ENCODE data around the gene C8B. TPM values are rescaled to one million over a fixed set of nuclear protein-coding genes. Genes with fewer than 3 reads are reported as not detected.

The C8B gene
- total RNA-seq, 1 donor from 2014 or later, result 1.2 TPM

GRCh38 chr1:56927171-56927570 is 38.6 kb downstream of the C8B start:
- Histone ChIP-seq H3K27ac (no peak overlapping the region), H3K9me3 (no peaks in the 10 kb centered on the region), H3K4me3 (no peak overlapping the region), H3K36me3 (no peaks in the 10 kb centered on the region), H3K4me1 (no peaks in the 10 kb centered on the region), H3K27me3 (ENCODE audit: low read depth) (no peaks in the 10 kb centered on the region)
- DNase-seq (no peak), ATAC-seq (no peak)
- intact Hi-C loops (cut with DNase I), result no loop called here
- TF ChIP-seq CTCF (IDR thresholded peaks at IDR 0.05), result no peak

- TF ChIP-seq CTCF (IDR thresholded peaks at IDR 0.05), result no peak
- Histone ChIP-seq H3K9me3 (no peaks in the 10 kb centered on the region), H3K36me3 (no peaks in the 10 kb centered on the region), H3K27ac (no peak overlapping the region), H3K27me3 (ENCODE audit: low read depth) (no peaks in the 10 kb centered on the region), H3K4me1 (no peaks in the 10 kb centered on the region), H3K4me3 (no peak overlapping the region)
- ATAC-seq (no peak), DNase-seq (no peak)
- intact Hi-C loops (cut with DNase I), result no loop called here
These were observed 40.6 kb downstream of the C8B start for GRCh38 chr1:56925193-56925592.

- intact Hi-C loops (cut with DNase I), result no loop called here
- no peaks in the 10 kb centered on the region for H3K27me3 ChIP-seq (ENCODE audit: low read depth)
- no peak for DNase-seq
- no peaks in the 10 kb centered on the region for H3K36me3 ChIP-seq
- no peak for TF ChIP-seq CTCF (IDR thresholded peaks at IDR 0.05)
- H3K9me3 ChIP-seq, result no peaks in the 10 kb centered on the region
- H3K4me1 ChIP-seq, result no peaks in the 10 kb centered on the region
- no peak overlapping the region for H3K27ac ChIP-seq
- H3K4me3 ChIP-seq, result no peak overlapping the region
- no peak for ATAC-seq
These were observed 41.7 kb downstream of the C8B start for GRCh38 chr1:56924116-56924515.

GRCh38 chr1:56923201-56923600 is 42.6 kb downstream of the C8B start:
- H3K27me3 ChIP-seq (ENCODE audit: low read depth), result no peaks in the 10 kb centered on the region
- no peak for TF ChIP-seq CTCF (IDR thresholded peaks at IDR 0.05)
- intact Hi-C loops (cut with DNase I), result no loop called here
- H3K27ac ChIP-seq, result no peak overlapping the region
- no peaks in the 10 kb centered on the region for H3K4me1 ChIP-seq
- H3K36me3 ChIP-seq, result no peaks in the 10 kb centered on the region
- no peak for DNase-seq
- H3K9me3 ChIP-seq, result no peaks in the 10 kb centered on the region
- ATAC-seq, result no peak
- no peak overlapping the region for H3K4me3 ChIP-seq

- no peak for DNase-seq
- H3K36me3 ChIP-seq, result no peaks in the 10 kb centered on the region
- H3K4me3 ChIP-seq, result no peak overlapping the region
- H3K27me3 ChIP-seq (ENCODE audit: low read depth), result no peaks in the 10 kb centered on the region
- H3K4me1 ChIP-seq, result no peaks in the 10 kb centered on the region
- no peak for ATAC-seq
- no peak for TF ChIP-seq CTCF (IDR thresholded peaks at IDR 0.05)
- H3K9me3 ChIP-seq, result no peaks in the 10 kb centered on the region
- H3K27ac ChIP-seq, result no peak overlapping the region
- intact Hi-C loops (cut with DNase I), result no loop called here
These were observed 43.3 kb downstream of the C8B start for GRCh38 chr1:56922507-56922906.

GRCh38 chr1:56922070-56922469 is 43.7 kb downstream of the C8B start:
- H3K4me1 ChIP-seq, result no peaks in the 10 kb centered on the region
- DNase-seq, result no peak
- intact Hi-C loops (cut with DNase I), result no loop called here
- H3K27ac ChIP-seq, result no peak overlapping the region
- H3K9me3 ChIP-seq, result no peaks in the 10 kb centered on the region
- no peaks in the 10 kb centered on the region for H3K27me3 ChIP-seq (ENCODE audit: low read depth)
- no peak overlapping the region for H3K4me3 ChIP-seq
- no peak for TF ChIP-seq CTCF (IDR thresholded peaks at IDR 0.05)
- H3K36me3 ChIP-seq, result no peaks in the 10 kb centered on the region
- no peak for ATAC-seq
